Measurements from ENCODE around the gene PTK6.

GRCh38 chr20:63492982-63493381, 44.2 kb downstream of the PTK6 start:
- TF ChIP-seq CTCF (IDR thresholded peaks at IDR 0.05; ENCODE audit: low read length): no peak
- no peak for TF ChIP-seq EZH2 (IDR thresholded peaks at IDR 0.05; ENCODE audit: borderline replicate concordance, low read length)
